ENCODE data around the gene TGFBR3L.
A peak's percentile ranks its signal among the peaks of the same experiment; 100 is the strongest.

Gene TGFBR3L

DNA sequence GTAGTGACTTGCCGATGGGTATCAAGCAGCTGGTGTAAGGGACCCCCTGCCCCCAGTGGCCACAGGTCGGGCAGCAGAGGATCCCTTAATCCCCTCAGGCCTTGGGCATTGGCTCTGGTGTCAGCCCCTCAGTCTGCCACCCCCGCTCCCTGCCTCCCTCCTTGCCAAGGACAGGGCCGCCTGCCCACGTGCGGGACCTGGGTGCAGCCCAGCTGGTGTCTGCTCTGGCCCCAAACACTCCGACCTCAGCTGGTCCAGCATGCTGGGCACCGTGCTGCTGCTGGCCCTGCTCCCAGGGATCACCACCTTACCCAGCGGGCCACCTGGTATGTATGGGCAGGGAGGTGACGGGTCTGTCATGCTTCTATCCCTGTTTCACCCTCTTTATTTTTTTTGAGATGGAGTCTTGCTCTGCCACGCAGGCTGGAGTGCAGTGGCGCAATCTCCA is at the start of gene TGFBR3L:
TGFBR3L (plus strand) TSS at position 233 of the 448 bp plus-strand sequence.
- Histone ChIP-seq H3K4me1 (ENCODE audit: control insufficient read depth in 5 of 5, insufficient read depth in 5 of 5, low read length in 5 of 5) (peaks cover 0 to 28% (median 22%) of the 10 kb centered on the region in 5 donors), H3K36me3 (ENCODE audit: control insufficient read depth in 5 of 5, insufficient read depth in 5 of 5, low read length in 5 of 5) (peaks cover 0 to 36% (median 30%) of the 10 kb centered on the region in 5 donors), H3K9ac (ENCODE audit: low read length in 5 of 5) (no peak within 1 kb of the TSS), H3K4me3 (ENCODE audit: low read depth in 1 of 5, low read length in 5 of 5) (no peak within 1 kb of the TSS), H3K27me3 (ENCODE audit: control insufficient read depth in 5 of 5, insufficient read depth in 4 of 5, low read length in 5 of 5) (peaks cover 24 to 34% (median 30%) of the 10 kb centered on the region in 5 donors), H3K27ac (ENCODE audit: low read depth, low read length) (no peak within 1 kb of the TSS), H3K9me3 (ENCODE audit: control insufficient read depth in 5 of 5, low read length in 5 of 5) (no peaks in the 10 kb centered on the region)

DNA sequence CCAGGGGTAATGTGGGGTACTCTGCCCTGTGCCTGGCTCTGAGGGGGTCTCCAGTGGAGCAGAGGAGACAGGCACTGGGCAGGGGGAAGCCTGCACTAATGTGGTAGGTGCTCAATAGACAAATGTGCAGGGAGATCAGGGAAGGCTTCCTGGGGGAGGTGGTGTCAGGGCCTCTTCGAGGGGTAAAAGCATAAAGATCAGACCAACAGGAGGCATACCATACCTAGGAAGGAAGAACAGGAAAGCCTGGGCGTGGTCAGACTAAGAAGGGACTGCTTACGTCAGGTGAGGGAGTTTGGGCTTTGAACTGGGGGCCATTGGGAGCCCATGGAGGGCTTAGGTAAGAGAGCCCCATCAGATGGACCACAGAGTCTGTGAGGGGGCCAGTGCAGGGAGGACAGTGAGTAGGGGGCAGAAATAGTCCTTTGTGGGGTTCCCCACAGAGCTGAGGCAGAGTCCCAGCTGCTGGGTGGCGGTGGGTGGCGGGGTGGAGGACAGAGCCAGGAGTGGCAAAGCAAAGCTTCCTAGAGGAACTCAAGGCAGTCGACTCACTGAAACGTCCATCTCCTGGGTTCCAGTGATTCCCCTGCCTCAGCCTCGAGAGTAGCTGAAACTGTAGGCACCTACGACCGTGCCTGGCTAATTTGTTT is 49.2 kb upstream of the TGFBR3L start:
- no peak overlapping the region for H3K9ac ChIP-seq (ENCODE audit: low read length in 5 of 5)
- peaks cover 0 to 32% (median 22%) of the 10 kb centered on the region in 5 donors for H3K4me1 ChIP-seq (ENCODE audit: control insufficient read depth in 5 of 5, insufficient read depth in 5 of 5, low read length in 5 of 5)
- no peaks in the 10 kb centered on the region for H3K9me3 ChIP-seq (ENCODE audit: control insufficient read depth in 5 of 5, low read length in 5 of 5)
- peaks cover 0 to 13% (median 2%) of the 10 kb centered on the region in 5 donors for H3K36me3 ChIP-seq (ENCODE audit: control insufficient read depth in 5 of 5, insufficient read depth in 5 of 5, low read length in 5 of 5)
- peaks cover 6 to 46% (median 40%) of the 10 kb centered on the region in 5 donors for H3K27me3 ChIP-seq (ENCODE audit: control insufficient read depth in 5 of 5, insufficient read depth in 4 of 5, low read length in 5 of 5)
- H3K27ac ChIP-seq (ENCODE audit: low read depth, low read length): no peak overlapping the region
- no peak overlapping the region for H3K4me3 ChIP-seq (ENCODE audit: low read depth in 1 of 5, low read length in 5 of 5)

GRCh38 chr19:7866399-7867091 is 48.1 kb upstream of the TGFBR3L start:
- no peak overlapping the region for H3K4me3 ChIP-seq (ENCODE audit: low read depth in 1 of 5, low read length in 5 of 5)
- peaks cover 0 to 36% (median 30%) of the 10 kb centered on the region in 5 donors for H3K4me1 ChIP-seq (ENCODE audit: control insufficient read depth in 5 of 5, insufficient read depth in 5 of 5, low read length in 5 of 5)
- peaks cover 6 to 35% (median 30%) of the 10 kb centered on the region in 5 donors for H3K27me3 ChIP-seq (ENCODE audit: control insufficient read depth in 5 of 5, insufficient read depth in 4 of 5, low read length in 5 of 5)
- H3K9me3 ChIP-seq (ENCODE audit: control insufficient read depth in 5 of 5, low read length in 5 of 5): no peaks in the 10 kb centered on the region
- peaks cover 0 to 5% (median 0%) of the 10 kb centered on the region in 5 donors for H3K36me3 ChIP-seq (ENCODE audit: control insufficient read depth in 5 of 5, insufficient read depth in 5 of 5, low read length in 5 of 5)
- H3K9ac ChIP-seq (ENCODE audit: low read length in 5 of 5): no peak overlapping the region
- no peak overlapping the region for H3K27ac ChIP-seq (ENCODE audit: low read depth, low read length)

DNA sequence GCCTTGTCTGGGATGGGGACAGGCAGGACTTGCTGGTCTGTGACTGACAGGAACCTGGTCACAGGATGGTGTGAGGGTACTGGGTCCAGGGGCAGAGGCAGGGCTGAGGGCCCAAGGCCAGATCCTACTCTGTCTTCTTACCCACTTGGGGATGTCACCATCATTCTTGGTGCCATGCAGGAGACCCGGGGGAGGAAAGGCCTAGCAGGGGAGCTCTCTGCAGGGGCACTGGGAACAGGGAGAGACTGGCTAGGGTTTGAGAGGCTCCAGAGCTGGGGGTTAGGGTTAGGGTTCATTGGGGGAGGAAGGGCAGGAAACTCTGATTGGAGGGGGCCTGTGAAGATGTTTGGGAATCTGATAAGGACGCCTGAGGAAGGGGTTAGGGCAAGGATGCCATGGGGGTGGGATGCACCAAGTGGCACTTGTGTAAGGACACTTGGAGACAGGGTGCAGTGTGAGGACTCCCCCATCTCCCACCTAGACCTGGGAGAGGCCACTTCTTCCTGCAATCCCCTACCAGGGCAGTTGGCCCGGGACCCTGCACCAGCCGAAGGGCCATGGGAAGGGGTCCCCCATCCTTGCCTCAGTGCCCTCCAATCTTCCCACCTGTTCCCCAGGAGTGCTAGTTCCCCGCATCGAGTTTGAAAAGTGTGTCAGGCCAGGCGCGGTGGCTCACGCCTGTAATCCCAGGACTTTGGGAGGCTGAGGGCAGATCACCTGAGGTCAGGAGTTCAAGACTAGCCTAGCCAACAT is 47.4 kb upstream of the TGFBR3L start:
- no peaks in the 10 kb centered on the region for H3K9me3 ChIP-seq (ENCODE audit: control insufficient read depth in 5 of 5, low read length in 5 of 5)
- peaks cover 0 to 36% (median 30%) of the 10 kb centered on the region in 5 donors for H3K4me1 ChIP-seq (ENCODE audit: control insufficient read depth in 5 of 5, insufficient read depth in 5 of 5, low read length in 5 of 5)
- H3K9ac ChIP-seq (ENCODE audit: low read length in 5 of 5): no peak overlapping the region
- H3K36me3 ChIP-seq (ENCODE audit: control insufficient read depth in 5 of 5, insufficient read depth in 5 of 5, low read length in 5 of 5): peaks cover 0 to 5% (median 0%) of the 10 kb centered on the region in 5 donors
- H3K27ac ChIP-seq (ENCODE audit: low read depth, low read length): no peak overlapping the region
- H3K4me3 ChIP-seq (ENCODE audit: low read depth in 1 of 5, low read length in 5 of 5): no peak overlapping the region
- peaks cover 6 to 32% (median 30%) of the 10 kb centered on the region in 5 donors for H3K27me3 ChIP-seq (ENCODE audit: control insufficient read depth in 5 of 5, insufficient read depth in 4 of 5, low read length in 5 of 5)

DNA sequence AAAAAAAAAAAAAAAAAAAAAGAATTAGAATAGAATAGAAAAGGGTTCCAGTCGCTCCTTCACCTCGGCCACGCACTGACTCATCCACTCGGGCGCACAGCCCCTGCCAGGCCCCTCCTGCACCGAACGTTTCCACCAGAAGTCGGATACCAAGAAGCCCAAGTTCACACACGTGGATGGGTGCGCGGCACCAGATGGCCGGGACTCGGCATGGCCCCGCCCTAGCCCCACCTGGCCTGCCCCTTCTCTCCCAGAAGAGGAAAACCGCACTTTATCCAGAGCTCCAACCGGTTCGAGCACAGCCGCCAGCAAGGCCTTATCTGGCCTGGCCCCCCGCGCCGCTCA is 46.3 kb upstream of the TGFBR3L start:
- Histone ChIP-seq H3K9ac (ENCODE audit: low read length in 5 of 5) (no peak overlapping the region), H3K4me1 (ENCODE audit: control insufficient read depth in 5 of 5, insufficient read depth in 5 of 5, low read length in 5 of 5) (peaks cover 0 to 36% (median 31%) of the 10 kb centered on the region in 5 donors), H3K36me3 (ENCODE audit: control insufficient read depth in 5 of 5, insufficient read depth in 5 of 5, low read length in 5 of 5) (peaks cover 0 to 3% (median 0%) of the 10 kb centered on the region in 5 donors), H3K27ac (ENCODE audit: low read depth, low read length) (no peak overlapping the region), H3K9me3 (ENCODE audit: control insufficient read depth in 5 of 5, low read length in 5 of 5) (no peaks in the 10 kb centered on the region), H3K4me3 (ENCODE audit: low read depth in 1 of 5, low read length in 5 of 5) (peak overlapping the region in 3 of 5 donors; percentile 49 to 64 (median 62)), H3K27me3 (ENCODE audit: control insufficient read depth in 5 of 5, insufficient read depth in 4 of 5, low read length in 5 of 5) (peaks cover 13 to 42% (median 39%) of the 10 kb centered on the region in 5 donors)

- H3K4me1 ChIP-seq (ENCODE audit: control insufficient read depth in 5 of 5, insufficient read depth in 5 of 5, low read length in 5 of 5): peaks cover 0 to 37% (median 31%) of the 10 kb centered on the region in 5 donors
Measured at GRCh38 chr19:7868671-7869452, 45.8 kb upstream of the TGFBR3L start.

GRCh38 chr19:7869453-7869909 is 45.1 kb upstream of the TGFBR3L start:
- Histone ChIP-seq H3K9ac (ENCODE audit: low read length in 5 of 5) (no peak overlapping the region), H3K27ac (ENCODE audit: low read depth, low read length) (no peak overlapping the region), H3K27me3 (ENCODE audit: control insufficient read depth in 5 of 5, insufficient read depth in 4 of 5, low read length in 5 of 5) (peaks cover 19 to 45% (median 42%) of the 10 kb centered on the region in 5 donors), H3K9me3 (ENCODE audit: control insufficient read depth in 5 of 5, low read length in 5 of 5) (no peaks in the 10 kb centered on the region), H3K4me3 (ENCODE audit: low read depth in 1 of 5, low read length in 5 of 5) (peak overlapping the region in 3 of 5 donors; percentile 49 to 64 (median 62)), H3K4me1 (ENCODE audit: control insufficient read depth in 5 of 5, insufficient read depth in 5 of 5, low read length in 5 of 5) (peaks cover 0 to 42% (median 33%) of the 10 kb centered on the region in 5 donors), H3K36me3 (ENCODE audit: control insufficient read depth in 5 of 5, insufficient read depth in 5 of 5, low read length in 5 of 5) (no peaks in the 10 kb centered on the region)

More at GRCh38 chr19:7868671-7869452, 45.8 kb upstream of the TGFBR3L start:
- Histone ChIP-seq H3K27me3 (ENCODE audit: control insufficient read depth in 5 of 5, insufficient read depth in 4 of 5, low read length in 5 of 5) (peaks cover 16 to 47% (median 40%) of the 10 kb centered on the region in 5 donors), H3K4me3 (ENCODE audit: low read depth in 1 of 5, low read length in 5 of 5) (peak overlapping the region in 4 of 5 donors; percentile 42 to 64 (median 56)), H3K27ac (ENCODE audit: low read depth, low read length) (no peak overlapping the region), H3K36me3 (ENCODE audit: control insufficient read depth in 5 of 5, insufficient read depth in 5 of 5, low read length in 5 of 5) (no peaks in the 10 kb centered on the region), H3K9me3 (ENCODE audit: control insufficient read depth in 5 of 5, low read length in 5 of 5) (no peaks in the 10 kb centered on the region), H3K9ac (ENCODE audit: low read length in 5 of 5) (peak overlapping the region in 1 of 5 donors; percentile 16)

DNA sequence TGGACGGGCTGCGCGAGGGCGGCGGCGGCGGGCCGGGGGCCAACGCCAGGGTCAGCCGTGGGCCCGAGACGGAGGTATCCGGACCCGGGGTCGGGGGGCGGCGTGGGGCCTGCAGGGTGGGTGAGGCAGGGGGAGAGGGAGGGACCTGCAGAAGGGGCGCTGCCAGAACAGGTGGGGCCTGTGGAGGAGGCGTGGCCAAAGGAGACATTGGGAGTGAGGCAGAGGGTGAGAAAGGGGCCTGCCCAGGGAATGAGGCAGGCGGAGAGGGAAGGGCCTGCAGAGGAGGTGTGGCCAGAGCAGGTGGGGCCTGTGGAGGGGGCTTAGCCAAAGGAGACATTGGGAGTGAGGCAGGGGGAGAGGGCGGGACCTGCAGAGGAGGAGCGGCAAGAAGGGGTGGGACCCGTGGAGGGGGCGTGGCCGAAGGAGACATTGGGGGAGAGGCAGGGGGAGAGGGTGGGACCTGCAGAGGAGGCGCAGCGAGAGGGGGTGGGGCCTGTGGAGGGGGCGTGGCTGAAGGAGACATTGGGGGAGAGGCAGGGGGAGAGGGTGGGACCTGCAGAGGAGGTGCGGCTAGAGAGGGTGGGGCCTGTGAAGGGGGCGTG is 44.6 kb upstream of the TGFBR3L start:
- H3K4me3 ChIP-seq (ENCODE audit: low read depth in 1 of 5, low read length in 5 of 5): peak overlapping the region in 3 of 5 donors; percentile 49 to 64 (median 49)
- no peak overlapping the region for H3K9ac ChIP-seq (ENCODE audit: low read length in 5 of 5)
- no peaks in the 10 kb centered on the region for H3K9me3 ChIP-seq (ENCODE audit: control insufficient read depth in 5 of 5, low read length in 5 of 5)
- no peak overlapping the region for H3K27ac ChIP-seq (ENCODE audit: low read depth, low read length)
- no peaks in the 10 kb centered on the region for H3K36me3 ChIP-seq (ENCODE audit: control insufficient read depth in 5 of 5, insufficient read depth in 5 of 5, low read length in 5 of 5)
- peaks cover 24 to 47% (median 45%) of the 10 kb centered on the region in 5 donors for H3K27me3 ChIP-seq (ENCODE audit: control insufficient read depth in 5 of 5, insufficient read depth in 4 of 5, low read length in 5 of 5)
- H3K4me1 ChIP-seq (ENCODE audit: control insufficient read depth in 5 of 5, insufficient read depth in 5 of 5, low read length in 5 of 5): peaks cover 0 to 45% (median 37%) of the 10 kb centered on the region in 5 donors

All from subcutaneous abdominal adipose tissue (tissue), 5 donors.